Tibial nerve (tissue), 4 donors: Measurements from ENCODE around the gene SLC30A2. TPM values are rescaled to one million over a fixed set of nuclear protein-coding genes. Genes with fewer than 3 reads are reported as not detected.

Source experiments
- DNase-seq, 2 donors: peaks; one replicate each; pipeline ENCODE4 v3.0.0-alpha.2; 2019; ENCODE audit warnings: low spot score in 2 of 2
- H3K27ac ChIP-seq, 4 donors: fragments of 200-600 bp; sonication (generic) in 3 of 4; one replicate each; pipeline ENCODE4 v1.5.1; 2017 to 2019; ENCODE audit warnings: mild to moderate bottlenecking in 1 of 4
- H3K27me3 ChIP-seq, 2 donors: fragments of 200-600 bp; sonication (generic) in 1 of 2; one replicate each; pipeline versions ENCODE4 v1.5.1 to v1.6.0; 2017 to 2019
- H3K36me3 ChIP-seq, 3 donors: fragments of 200-600 bp; sonication (generic); one replicate each; pipeline ENCODE4 v1.5.1; 2018 to 2019
- H3K4me1 ChIP-seq, 4 donors: fragments of 200-600 bp; sonication (generic) in 3 of 4; one replicate each; pipeline ENCODE4 v1.5.1; 2017 to 2019
- H3K4me3 ChIP-seq, 4 donors: fragments of 200-600 bp; sonication (generic) in 3 of 4; one replicate each; pipeline ENCODE4 v1.5.1; 2017 to 2019; ENCODE audit warnings: mild to moderate bottlenecking in 1 of 4, moderate library complexity in 1 of 4
- H3K9me3 ChIP-seq, 4 donors: fragments of 200-600 bp; sonication (generic) in 3 of 4; one replicate each; pipeline ENCODE4 v1.5.1; 2017 to 2019
- CTCF ChIP-seq, 5 experiments: fragments of 200-600 bp in 3 of 5; fragments of 450-650 bp in 2 of 5; sonication (generic) in 3 of 5; IDR thresholded peaks; one replicate each; pipeline ENCODE4 v1.5.1; 2016 to 2019; ENCODE audit warnings: antibody characterized with exemption in 5 of 5, mild to moderate bottlenecking in 3 of 5, moderate library complexity in 2 of 5
- EP300 ChIP-seq, 2 donors: sonication (generic); formaldehyde crosslinking; IDR thresholded peaks; one replicate each; pipeline ENCODE4 v1.6.1; 2017; ENCODE audit warnings: antibody characterized with exemption in 2 of 2, mild to moderate bottlenecking in 1 of 2
- POLR2A ChIP-seq, 2 donors: fragments of 450-650 bp; IDR thresholded peaks; one replicate each; pipeline ENCODE4 v1.6.1; 2017; ENCODE audit warnings: antibody characterized with exemption in 2 of 2, mild to moderate bottlenecking in 2 of 2, moderate library complexity in 2 of 2
- WGBS, 2 donors: methylation state at CpG; one replicate each; pipeline ENCODE4 v1.1.5; 2018; 5-methylcytosine and 5-hydroxymethylcytosine counted together
- total RNA-seq, 4 donors: library from RNA; depleted of rRNA; stranded (reverse); fragments of >200 nt; gene quantifications; one replicate each; pipeline ENCODE4 v1.1.0, GENCODE V29; 2016

The SLC30A2 gene
- total RNA-seq, 4 donors from 2014 or later = not detected

GRCh38 chr1:26060832-26061574 lies 15.1 kb upstream of the SLC30A2 start:
- H3K4me1 ChIP-seq = no peaks in the 10 kb centered on the region
- WGBS, 2 donors = 69 to 83% methylated on average over 10 to 12 of the region's 12 CpGs
- no peak overlapping the region for H3K27ac ChIP-seq
- H3K4me3 ChIP-seq = no peak overlapping the region
- no peaks in the 10 kb centered on the region for H3K9me3 ChIP-seq
- H3K36me3 ChIP-seq = no peaks in the 10 kb centered on the region
- no peaks in the 10 kb centered on the region for H3K27me3 ChIP-seq
- no peak for TF ChIP-seq EP300 (IDR thresholded peaks at IDR 0.05)
- TF ChIP-seq POLR2A (IDR thresholded peaks at IDR 0.05) = no peak
- no peak for TF ChIP-seq CTCF (IDR thresholded peaks at IDR 0.05)
- no peak for DNase-seq

- no peaks in the 10 kb centered on the region for H3K9me3 ChIP-seq
- H3K4me3 ChIP-seq = no peak overlapping the region
- WGBS, 2 donors = 58 to 65% methylated on average over 6 to 7 of the region's 7 CpGs
- no peaks in the 10 kb centered on the region for H3K36me3 ChIP-seq
- no peaks in the 10 kb centered on the region for H3K27me3 ChIP-seq
- no peaks in the 10 kb centered on the region for H3K4me1 ChIP-seq
- DNase-seq = no peak
- H3K27ac ChIP-seq = no peak overlapping the region
- TF ChIP-seq POLR2A (IDR thresholded peaks at IDR 0.05) (no peak), CTCF (IDR thresholded peaks at IDR 0.05) (no peak), EP300 (IDR thresholded peaks at IDR 0.05) (no peak)
Measured at GRCh38 chr1:26059906-26060305, 14.0 kb upstream of the SLC30A2 start.

- no peak for TF ChIP-seq CTCF (IDR thresholded peaks at IDR 0.05)
- TF ChIP-seq POLR2A (IDR thresholded peaks at IDR 0.05) = no peak
- TF ChIP-seq EP300 (IDR thresholded peaks at IDR 0.05) = no peak
- H3K36me3 ChIP-seq = no peaks in the 10 kb centered on the region
Measured at GRCh38 chr1:26058052-26058595, 12.2 kb upstream of the SLC30A2 start.

GRCh38 chr1:26057189-26057588 lies 11.3 kb upstream of the SLC30A2 start:
- 80 to 89% methylated on average over 2 of the region's 2 CpGs for WGBS, 2 donors
- H3K27me3 ChIP-seq = peaks cover 0 to 20% of the 10 kb centered on the region in 2 donors
- no peaks in the 10 kb centered on the region for H3K4me1 ChIP-seq
- H3K27ac ChIP-seq = no peak overlapping the region
- no peak overlapping the region for H3K4me3 ChIP-seq
- TF ChIP-seq CTCF (IDR thresholded peaks at IDR 0.05) (no peak), EP300 (IDR thresholded peaks at IDR 0.05) (no peak), POLR2A (IDR thresholded peaks at IDR 0.05) (no peak)
- no peaks in the 10 kb centered on the region for H3K9me3 ChIP-seq
- no peak for DNase-seq
- no peaks in the 10 kb centered on the region for H3K36me3 ChIP-seq

More at GRCh38 chr1:26058052-26058595, 12.2 kb upstream of the SLC30A2 start:
- Histone ChIP-seq H3K4me3 (no peak overlapping the region), H3K27me3 (peaks cover 0 to 17% of the 10 kb centered on the region in 2 donors), H3K27ac (no peak overlapping the region), H3K4me1 (no peaks in the 10 kb centered on the region), H3K9me3 (no peaks in the 10 kb centered on the region)
- no peak for DNase-seq
- 91% methylated on average over 5 of the region's 5 CpGs for WGBS, 2 donors

GRCh38 chr1:26055041-26055440 lies 9.1 kb upstream of the SLC30A2 start:
- TF ChIP-seq EP300 (IDR thresholded peaks at IDR 0.05) (no peak), POLR2A (IDR thresholded peaks at IDR 0.05) (no peak), CTCF (IDR thresholded peaks at IDR 0.05) (no peak)
- peaks cover 0 to 31% of the 10 kb centered on the region in 2 donors for H3K27me3 ChIP-seq
- H3K4me3 ChIP-seq = no peak overlapping the region
- no peak for DNase-seq
- no peaks in the 10 kb centered on the region for H3K36me3 ChIP-seq
- H3K9me3 ChIP-seq = no peaks in the 10 kb centered on the region
- WGBS, 2 donors = 82 to 95% methylated on average over 2 of the region's 2 CpGs
- no peaks in the 10 kb centered on the region for H3K4me1 ChIP-seq
- no peak overlapping the region for H3K27ac ChIP-seq
